ENCODE results near the gene KIF26B.
"Not testable (repeated sequence)": the region's sequence is repeated elsewhere in the genome, so short reads cannot be mapped to it uniquely, and the experiment has no call there.

The KIF26B gene

DNA sequence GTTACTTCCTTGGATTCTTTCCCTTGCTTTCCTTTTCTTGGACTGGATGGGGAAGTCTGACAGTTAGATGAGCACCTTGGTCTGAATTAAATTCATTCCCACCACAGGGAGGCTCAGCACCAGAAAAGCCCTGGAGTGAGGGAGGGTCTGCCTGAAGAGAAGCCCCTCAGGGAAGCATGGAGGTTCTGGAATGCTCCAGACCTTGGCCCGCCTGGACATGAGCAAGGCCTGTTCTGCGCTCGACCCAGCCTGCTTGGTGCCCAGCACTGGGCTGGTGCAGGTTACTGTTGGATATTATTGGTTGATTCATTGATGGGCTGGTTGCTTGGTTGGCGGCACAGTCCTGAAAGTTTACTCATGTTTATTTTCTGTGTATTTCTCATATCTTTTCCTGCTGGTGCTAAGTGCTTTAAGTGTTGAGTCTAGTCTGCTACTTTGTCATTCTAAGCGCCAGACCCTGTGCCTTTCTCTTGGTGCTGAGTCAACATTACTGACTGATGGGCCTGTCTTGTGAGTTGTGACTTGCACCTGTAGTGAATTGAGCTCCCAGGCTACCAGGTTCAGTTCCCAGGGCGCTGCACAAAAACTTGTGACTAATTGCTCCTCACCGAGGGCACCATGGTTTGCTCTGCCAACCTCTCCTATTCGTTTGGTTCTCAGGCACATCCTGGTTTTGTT lies 538.5 kb downstream of the KIF26B start:
- no peak; the same call in 2 of the 3 replicates for ATAC-seq

DNA sequence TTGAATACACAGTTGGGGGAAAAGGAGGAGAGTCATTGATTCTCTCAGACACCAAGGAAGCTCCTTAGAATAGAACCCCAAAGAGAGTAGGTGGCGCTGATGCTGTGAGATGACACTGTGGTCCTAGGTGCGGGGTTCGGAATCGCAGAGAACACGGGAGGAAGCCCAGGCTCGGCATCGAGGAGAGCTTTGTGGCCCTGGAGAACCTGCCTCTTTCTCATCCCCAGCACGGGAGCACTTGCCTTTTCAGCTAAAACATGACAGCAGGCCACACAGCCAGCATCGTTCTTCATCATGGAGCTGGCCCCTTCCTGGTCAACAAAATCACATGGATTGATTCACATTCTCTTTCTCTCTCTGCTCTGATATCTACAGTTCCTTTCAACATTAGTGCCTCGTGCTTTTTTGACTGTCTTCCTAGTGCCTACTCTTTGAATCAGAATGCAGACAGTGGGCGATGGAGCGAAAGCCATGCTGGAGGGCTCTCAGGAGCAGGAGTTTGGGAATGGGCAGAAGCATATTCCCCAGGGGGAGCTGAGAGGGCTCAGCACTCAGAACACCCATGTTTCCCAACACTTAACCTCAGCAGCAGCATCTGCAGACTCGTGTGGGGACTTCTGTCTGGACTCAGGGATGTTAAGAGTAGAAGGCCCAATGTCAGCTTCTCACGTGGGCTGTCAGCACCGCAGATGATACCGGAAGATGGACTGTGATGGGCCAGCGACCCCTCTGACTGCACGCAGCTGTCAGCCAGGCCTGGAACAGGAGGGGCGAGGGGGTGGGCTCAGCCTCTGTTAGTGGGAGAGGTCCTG lies 539.4 kb downstream of the KIF26B start:
- TF ChIP-seq ZFP30 (CRISPR knock-in tag; IDR thresholded peaks at IDR 0.05) = no peak
- TF ChIP-seq ZNF70 (CRISPR knock-in tag; IDR thresholded peaks at IDR 0.05) = no peak
- TF ChIP-seq ZNF565 (CRISPR knock-in tag; conservative IDR thresholded peaks at IDR 0.05; ENCODE audit: low read depth) = no peak
- TF ChIP-seq TOX (CRISPR knock-in tag; IDR thresholded peaks at IDR 0.05; ENCODE audit: borderline replicate concordance) = no peak
- no peak for TF ChIP-seq TCF4 (CRISPR knock-in tag; IDR thresholded peaks at IDR 0.05; ENCODE audit: borderline replicate concordance)
- TF ChIP-seq ZNF8 (CRISPR knock-in tag; IDR thresholded peaks at IDR 0.05) = no peak
- ATAC-seq = no peak

More for the DNA sequence above, 538.5 kb downstream of the KIF26B start:
- TF ChIP-seq ZNF8 (CRISPR knock-in tag; IDR thresholded peaks at IDR 0.05) (no peak), TOX (CRISPR knock-in tag; IDR thresholded peaks at IDR 0.05; ENCODE audit: borderline replicate concordance) (no peak), ZFP3 (CRISPR knock-in tag; IDR thresholded peaks at IDR 0.05) (no peak), GLIS3 (CRISPR knock-in tag; IDR thresholded peaks at IDR 0.05) (no peak), RARB (CRISPR knock-in tag; IDR thresholded peaks at IDR 0.05) (no peak), ZFP30 (CRISPR knock-in tag; IDR thresholded peaks at IDR 0.05) (no peak), BACH2 (CRISPR knock-in tag; IDR thresholded peaks at IDR 0.05; ENCODE audit: borderline replicate concordance) (no peak), ISL1 (CRISPR knock-in tag; IDR thresholded peaks at IDR 0.05) (no peak), TCF4 (CRISPR knock-in tag; IDR thresholded peaks at IDR 0.05; ENCODE audit: borderline replicate concordance) (no peak), ESRRG (CRISPR knock-in tag; IDR thresholded peaks at IDR 0.05) (no peak), CSRNP3 (CRISPR knock-in tag; IDR thresholded peaks at IDR 0.05) (no peak), PPARA (CRISPR knock-in tag; IDR thresholded peaks at IDR 0.05; ENCODE audit: borderline replicate concordance) (no peak)
- TF ChIP-seq, protein P1, sequence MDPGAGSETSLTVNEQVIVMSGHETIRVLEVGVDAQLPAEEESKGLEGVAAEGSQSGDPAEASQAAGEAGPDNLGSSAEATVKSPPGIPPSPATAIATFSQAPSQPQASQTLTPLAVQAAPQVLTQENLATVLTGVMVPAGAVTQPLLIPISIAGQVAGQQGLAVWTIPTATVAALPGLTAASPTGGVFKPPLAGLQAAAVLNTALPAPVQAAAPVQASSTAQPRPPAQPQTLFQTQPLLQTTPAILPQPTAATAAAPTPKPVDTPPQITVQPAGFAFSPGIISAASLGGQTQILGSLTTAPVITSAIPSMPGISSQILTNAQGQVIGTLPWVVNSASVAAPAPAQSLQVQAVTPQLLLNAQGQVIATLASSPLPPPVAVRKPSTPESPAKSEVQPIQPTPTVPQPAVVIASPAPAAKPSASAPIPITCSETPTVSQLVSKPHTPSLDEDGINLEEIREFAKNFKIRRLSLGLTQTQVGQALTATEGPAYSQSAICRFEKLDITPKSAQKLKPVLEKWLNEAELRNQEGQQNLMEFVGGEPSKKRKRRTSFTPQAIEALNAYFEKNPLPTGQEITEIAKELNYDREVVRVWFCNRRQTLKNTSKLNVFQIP (CRISPR knock-in tag; IDR thresholded peaks at IDR 0.05; ENCODE audit: borderline replicate concordance, low read depth) = no peak
- TF ChIP-seq, protein P2, sequence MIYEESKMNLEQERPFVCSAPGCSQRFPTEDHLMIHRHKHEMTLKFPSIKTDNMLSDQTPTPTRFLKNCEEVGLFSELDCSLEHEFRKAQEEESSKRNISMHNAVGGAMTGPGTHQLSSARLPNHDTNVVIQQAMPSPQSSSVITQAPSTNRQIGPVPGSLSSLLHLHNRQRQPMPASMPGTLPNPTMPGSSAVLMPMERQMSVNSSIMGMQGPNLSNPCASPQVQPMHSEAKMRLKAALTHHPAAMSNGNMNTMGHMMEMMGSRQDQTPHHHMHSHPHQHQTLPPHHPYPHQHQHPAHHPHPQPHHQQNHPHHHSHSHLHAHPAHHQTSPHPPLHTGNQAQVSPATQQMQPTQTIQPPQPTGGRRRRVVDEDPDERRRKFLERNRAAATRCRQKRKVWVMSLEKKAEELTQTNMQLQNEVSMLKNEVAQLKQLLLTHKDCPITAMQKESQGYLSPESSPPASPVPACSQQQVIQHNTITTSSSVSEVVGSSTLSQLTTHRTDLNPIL (CRISPR knock-in tag; IDR thresholded peaks at IDR 0.05; ENCODE audit: low read depth) = no peak

DNA sequence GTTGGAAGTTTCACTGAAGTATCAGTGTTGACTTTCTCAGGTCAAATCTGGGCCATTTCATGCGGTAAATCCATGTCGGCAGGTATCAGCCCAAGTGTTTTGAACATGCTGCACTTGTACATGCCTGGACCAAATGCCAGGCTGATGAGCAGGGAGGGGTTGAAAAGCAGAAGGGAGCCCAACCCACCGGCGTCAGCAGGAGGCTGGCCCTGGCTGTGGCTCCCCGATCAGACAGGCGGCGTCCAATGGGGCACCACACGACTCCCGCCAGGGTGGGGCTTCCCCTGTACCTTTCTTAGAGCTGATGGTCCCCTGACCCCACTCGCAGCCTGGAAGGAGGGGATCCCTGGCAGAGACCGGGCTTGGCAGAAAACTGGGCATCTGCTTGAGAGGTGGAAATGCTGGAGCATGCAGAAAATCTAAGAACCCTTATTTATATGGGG lies 540.0 kb downstream of the KIF26B start:
- TF ChIP-seq TSHZ2 (CRISPR knock-in tag; IDR thresholded peaks at IDR 0.05) = no peak
- no peak for ATAC-seq

GRCh38 chr1:245695211-245695610 lies 540.4 kb downstream of the KIF26B start:
- TF ChIP-seq TSHZ2 (CRISPR knock-in tag; IDR thresholded peaks at IDR 0.05) (no peak), SNAI2 (CRISPR knock-in tag; IDR thresholded peaks at IDR 0.05) (no peak), GLIS3 (CRISPR knock-in tag; IDR thresholded peaks at IDR 0.05) (no peak)
- TF ChIP-seq, protein P1 (CRISPR knock-in tag; IDR thresholded peaks at IDR 0.05; ENCODE audit: borderline replicate concordance, low read depth) = no peak
- ATAC-seq = no peak

- ATAC-seq = not testable (repeated sequence)
Observed at GRCh38 chr1:245695701-245696100, 540.9 kb downstream of the KIF26B start.

Measured in SK-N-SH treated with all-trans-retinoic acid at 6 μM for 48 hours (cell line).